ENCODE data around the gene LEPR. TPM values are rescaled to one million over a fixed set of nuclear protein-coding genes. Genes with fewer than 3 reads are reported as not detected.
A peak's percentile ranks its signal among the peaks of the same experiment; 100 is the strongest.

LEPR gene, protein sequence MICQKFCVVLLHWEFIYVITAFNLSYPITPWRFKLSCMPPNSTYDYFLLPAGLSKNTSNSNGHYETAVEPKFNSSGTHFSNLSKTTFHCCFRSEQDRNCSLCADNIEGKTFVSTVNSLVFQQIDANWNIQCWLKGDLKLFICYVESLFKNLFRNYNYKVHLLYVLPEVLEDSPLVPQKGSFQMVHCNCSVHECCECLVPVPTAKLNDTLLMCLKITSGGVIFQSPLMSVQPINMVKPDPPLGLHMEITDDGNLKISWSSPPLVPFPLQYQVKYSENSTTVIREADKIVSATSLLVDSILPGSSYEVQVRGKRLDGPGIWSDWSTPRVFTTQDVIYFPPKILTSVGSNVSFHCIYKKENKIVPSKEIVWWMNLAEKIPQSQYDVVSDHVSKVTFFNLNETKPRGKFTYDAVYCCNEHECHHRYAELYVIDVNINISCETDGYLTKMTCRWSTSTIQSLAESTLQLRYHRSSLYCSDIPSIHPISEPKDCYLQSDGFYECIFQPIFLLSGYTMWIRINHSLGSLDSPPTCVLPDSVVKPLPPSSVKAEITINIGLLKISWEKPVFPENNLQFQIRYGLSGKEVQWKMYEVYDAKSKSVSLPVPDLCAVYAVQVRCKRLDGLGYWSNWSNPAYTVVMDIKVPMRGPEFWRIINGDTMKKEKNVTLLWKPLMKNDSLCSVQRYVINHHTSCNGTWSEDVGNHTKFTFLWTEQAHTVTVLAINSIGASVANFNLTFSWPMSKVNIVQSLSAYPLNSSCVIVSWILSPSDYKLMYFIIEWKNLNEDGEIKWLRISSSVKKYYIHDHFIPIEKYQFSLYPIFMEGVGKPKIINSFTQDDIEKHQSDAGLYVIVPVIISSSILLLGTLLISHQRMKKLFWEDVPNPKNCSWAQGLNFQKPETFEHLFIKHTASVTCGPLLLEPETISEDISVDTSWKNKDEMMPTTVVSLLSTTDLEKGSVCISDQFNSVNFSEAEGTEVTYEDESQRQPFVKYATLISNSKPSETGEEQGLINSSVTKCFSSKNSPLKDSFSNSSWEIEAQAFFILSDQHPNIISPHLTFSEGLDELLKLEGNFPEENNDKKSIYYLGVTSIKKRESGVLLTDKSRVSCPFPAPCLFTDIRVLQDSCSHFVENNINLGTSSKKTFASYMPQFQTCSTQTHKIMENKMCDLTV
- 3.0 and 3.2 TPM in 2 replicates for total RNA-seq
- long read RNA-seq, partial matches to known transcripts, result 2 of 32 reads
- long read RNA-seq, other reads (novel, unspliced or antisense), result 27 of 32 reads

DNA sequence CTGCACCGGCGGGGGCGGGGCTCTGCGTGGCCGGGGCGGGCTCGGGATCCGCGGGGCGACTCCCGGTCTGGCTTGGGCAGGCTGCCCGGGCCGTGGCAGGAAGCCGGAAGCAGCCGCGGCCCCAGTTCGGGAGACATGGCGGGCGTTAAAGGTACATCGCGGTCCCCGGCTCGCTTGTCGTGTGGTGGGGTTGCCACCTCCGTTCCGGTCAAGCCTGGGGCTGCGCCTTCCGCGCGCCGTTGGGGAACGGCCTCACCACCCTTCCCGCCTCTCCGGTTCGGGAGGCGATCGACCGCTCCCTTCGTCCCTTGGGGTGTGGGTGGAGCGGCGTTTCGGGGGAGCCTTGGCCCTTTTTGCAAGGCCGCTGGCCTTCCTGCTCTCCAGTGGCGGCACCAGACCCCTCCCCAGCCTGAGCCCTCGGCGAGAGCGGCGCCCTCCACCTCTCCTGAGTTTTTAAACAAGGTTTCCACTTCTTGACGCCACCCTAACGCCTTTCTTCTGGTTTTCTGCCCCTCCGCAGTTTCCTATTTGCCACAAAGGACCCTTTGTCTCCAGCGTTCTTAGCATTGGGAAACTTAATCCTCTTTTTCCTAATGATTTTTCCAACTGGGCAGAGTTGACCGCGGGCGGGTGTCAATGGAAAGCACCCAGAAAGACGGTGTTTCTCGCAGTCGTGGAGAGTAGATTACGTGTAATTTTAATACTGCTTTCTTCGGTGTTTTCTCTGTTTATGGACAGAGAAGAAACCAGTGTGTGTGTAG, at the start of gene LEPR, which contains the start of gene LEPROT:
LEPR (plus strand) TSS at position 79 of the 761 bp plus-strand sequence. CDS start 144,898 bp downstream, outside the sequence.
LEPROT (plus strand) TSS at position 79 of the 761 bp plus-strand sequence; CDS start at position 136, 57 bp downstream.
- Mint-ChIP-seq H3K36me3 (ENCODE audit: insufficient read depth) (peaks cover 9% of the 10 kb centered on the region), H3K4me3 (ENCODE audit: low read depth) (no peak within 1 kb of the TSS), H3K4me1 (ENCODE audit: low read depth) (peaks cover 22% of the 10 kb centered on the region), H3K9me3 (ENCODE audit: low read depth) (no peaks in the 10 kb centered on the region), H3K27ac (peak within 1 kb of the TSS; percentile 98), H3K27me3 (no peaks in the 10 kb centered on the region)
- TF ChIP-seq, protein P1, sequence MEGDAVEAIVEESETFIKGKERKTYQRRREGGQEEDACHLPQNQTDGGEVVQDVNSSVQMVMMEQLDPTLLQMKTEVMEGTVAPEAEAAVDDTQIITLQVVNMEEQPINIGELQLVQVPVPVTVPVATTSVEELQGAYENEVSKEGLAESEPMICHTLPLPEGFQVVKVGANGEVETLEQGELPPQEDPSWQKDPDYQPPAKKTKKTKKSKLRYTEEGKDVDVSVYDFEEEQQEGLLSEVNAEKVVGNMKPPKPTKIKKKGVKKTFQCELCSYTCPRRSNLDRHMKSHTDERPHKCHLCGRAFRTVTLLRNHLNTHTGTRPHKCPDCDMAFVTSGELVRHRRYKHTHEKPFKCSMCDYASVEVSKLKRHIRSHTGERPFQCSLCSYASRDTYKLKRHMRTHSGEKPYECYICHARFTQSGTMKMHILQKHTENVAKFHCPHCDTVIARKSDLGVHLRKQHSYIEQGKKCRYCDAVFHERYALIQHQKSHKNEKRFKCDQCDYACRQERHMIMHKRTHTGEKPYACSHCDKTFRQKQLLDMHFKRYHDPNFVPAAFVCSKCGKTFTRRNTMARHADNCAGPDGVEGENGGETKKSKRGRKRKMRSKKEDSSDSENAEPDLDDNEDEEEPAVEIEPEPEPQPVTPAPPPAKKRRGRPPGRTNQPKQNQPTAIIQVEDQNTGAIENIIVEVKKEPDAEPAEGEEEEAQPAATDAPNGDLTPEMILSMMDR (IDR thresholded peaks at IDR 0.05; ENCODE audit: unreplicated experiment), result no peak
- no peak for DNase-seq (ENCODE audit: low spot score, unreplicated experiment)

DNA sequence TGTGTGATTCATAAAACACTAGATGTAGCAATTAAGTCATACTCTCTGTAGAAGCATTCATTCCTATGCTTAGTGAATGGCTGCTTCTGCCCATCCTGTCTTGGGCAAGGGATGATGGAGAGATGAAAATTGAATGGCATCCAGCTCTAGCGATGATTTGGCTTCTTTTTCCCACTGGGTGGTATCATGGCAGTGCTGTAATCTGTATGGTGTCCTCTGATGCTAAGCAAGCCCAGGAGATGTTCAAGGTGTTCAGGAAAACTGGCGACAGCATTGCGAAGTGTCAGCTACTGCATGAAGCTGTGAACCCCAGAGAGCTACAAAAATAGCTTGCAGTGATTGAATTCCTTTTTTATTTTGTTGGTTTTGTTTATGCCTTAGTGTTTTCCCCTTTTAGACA, 48.9 kb upstream of the LEPR start:
- Mint-ChIP-seq H3K27ac (no peak overlapping the region), H3K9me3 (ENCODE audit: low read depth) (peaks cover 14% of the 10 kb centered on the region), H3K36me3 (ENCODE audit: insufficient read depth) (peaks cover 5% of the 10 kb centered on the region), H3K27me3 (no peaks in the 10 kb centered on the region), H3K4me1 (ENCODE audit: low read depth) (no peaks in the 10 kb centered on the region), H3K4me3 (ENCODE audit: low read depth) (no peak overlapping the region)
- TF ChIP-seq, protein P1 (IDR thresholded peaks at IDR 0.05; ENCODE audit: unreplicated experiment), result no peak
- no peak for DNase-seq (ENCODE audit: low spot score, unreplicated experiment)

DNA sequence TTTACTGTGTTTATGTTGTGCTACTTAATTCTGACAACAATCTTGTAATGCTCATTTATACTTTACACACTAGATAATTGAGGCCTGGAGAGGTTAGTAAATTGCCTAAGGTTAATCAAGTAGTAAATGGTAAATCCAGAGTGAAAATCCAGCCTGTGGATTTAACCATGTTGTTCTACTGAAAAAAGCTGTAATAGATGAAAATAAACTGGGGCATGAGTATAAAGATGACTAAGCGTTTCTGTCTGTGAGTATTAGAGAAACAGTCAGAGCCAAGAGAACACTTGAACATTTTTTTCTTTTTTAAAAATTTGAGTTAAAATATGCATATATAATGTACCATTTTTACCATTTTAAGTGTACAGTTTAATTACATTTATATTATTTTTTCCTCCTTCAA, 47.9 kb upstream of the LEPR start:
- DNase-seq (ENCODE audit: low spot score, unreplicated experiment), result no peak
- Mint-ChIP-seq H3K36me3 (ENCODE audit: insufficient read depth) (peaks cover 5% of the 10 kb centered on the region), H3K27ac (no peak overlapping the region), H3K4me1 (ENCODE audit: low read depth) (peaks cover 6% of the 10 kb centered on the region), H3K4me3 (ENCODE audit: low read depth) (no peak overlapping the region), H3K27me3 (no peaks in the 10 kb centered on the region), H3K9me3 (ENCODE audit: low read depth) (peaks cover 14% of the 10 kb centered on the region)
- TF ChIP-seq, protein P1 (IDR thresholded peaks at IDR 0.05; ENCODE audit: unreplicated experiment), result no peak

DNA sequence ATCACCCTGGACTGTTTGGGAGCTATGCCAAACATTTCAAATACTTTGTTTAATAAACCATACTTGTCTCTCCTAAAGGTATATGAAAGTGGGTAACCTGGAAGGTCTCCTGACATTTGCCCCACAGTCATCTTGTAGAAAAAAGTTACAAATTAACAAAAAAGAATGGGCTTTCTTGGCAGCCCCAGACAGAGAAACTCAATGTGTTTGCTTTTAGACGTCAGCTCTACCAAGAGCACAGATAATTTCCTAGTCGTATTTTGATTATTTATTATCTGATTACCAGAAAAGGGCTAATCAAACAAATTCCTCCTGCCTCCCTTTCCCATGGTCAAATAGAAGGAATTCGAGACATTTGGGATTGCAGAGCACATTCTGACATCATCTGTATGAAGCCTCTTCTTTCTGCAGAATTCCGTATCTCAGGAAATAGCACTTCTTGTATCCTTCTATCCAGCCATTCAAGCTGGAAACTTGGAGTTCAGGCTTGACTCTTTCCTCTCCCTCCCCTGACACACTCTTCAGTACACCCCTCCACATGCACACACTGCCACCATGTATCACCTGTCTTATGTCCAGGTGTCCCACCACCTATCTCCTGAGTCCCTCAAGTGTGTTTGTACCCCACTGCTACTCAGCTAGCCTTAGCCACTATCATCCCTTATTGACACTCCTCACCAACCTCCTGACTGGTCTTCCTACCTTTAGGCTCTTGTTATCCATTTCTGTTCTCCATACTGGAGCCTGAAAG, 42.8 kb upstream of the LEPR start:
- H3K4me1 Mint-ChIP-seq (ENCODE audit: low read depth), result peaks cover 13% of the 10 kb centered on the region
- no peak for DNase-seq (ENCODE audit: low spot score, unreplicated experiment)
- H3K4me3 Mint-ChIP-seq (ENCODE audit: low read depth), result no peak overlapping the region
- peaks cover 8% of the 10 kb centered on the region for H3K36me3 Mint-ChIP-seq (ENCODE audit: insufficient read depth)
- TF ChIP-seq, protein P1 (IDR thresholded peaks at IDR 0.05; ENCODE audit: unreplicated experiment), result no peak
- H3K27me3 Mint-ChIP-seq, result no peaks in the 10 kb centered on the region
- no peak overlapping the region for H3K27ac Mint-ChIP-seq
- peaks cover 14% of the 10 kb centered on the region for H3K9me3 Mint-ChIP-seq (ENCODE audit: low read depth)

Measured in progenitor cell of endocrine pancreas (in vitro differentiated cells).